OCI-LY7 (cell line): ENCODE results near the gene KCNQ1OT1.

Experiments
- CTCF ChIP-seq: fragments of 200-600 bp; sonication (generic); conservative IDR thresholded peaks from 2 replicates; pipeline ENCODE4 v1.5.1; 2014; ENCODE audit warnings: mild to moderate bottlenecking, antibody characterized with exemption, low read length, moderate library complexity, mixed read lengths
- EZH2phosphoT487 ChIP-seq: fragments of 200-600 bp; sonication (generic); IDR thresholded peaks from 2 replicates; pipeline ENCODE4 v1.6.1; 2018; ENCODE audit warnings: low read depth, borderline replicate concordance, mild to moderate bottlenecking, mixed run types, antibody characterized with exemption, low read length, moderate library complexity, mixed read lengths

DNA sequence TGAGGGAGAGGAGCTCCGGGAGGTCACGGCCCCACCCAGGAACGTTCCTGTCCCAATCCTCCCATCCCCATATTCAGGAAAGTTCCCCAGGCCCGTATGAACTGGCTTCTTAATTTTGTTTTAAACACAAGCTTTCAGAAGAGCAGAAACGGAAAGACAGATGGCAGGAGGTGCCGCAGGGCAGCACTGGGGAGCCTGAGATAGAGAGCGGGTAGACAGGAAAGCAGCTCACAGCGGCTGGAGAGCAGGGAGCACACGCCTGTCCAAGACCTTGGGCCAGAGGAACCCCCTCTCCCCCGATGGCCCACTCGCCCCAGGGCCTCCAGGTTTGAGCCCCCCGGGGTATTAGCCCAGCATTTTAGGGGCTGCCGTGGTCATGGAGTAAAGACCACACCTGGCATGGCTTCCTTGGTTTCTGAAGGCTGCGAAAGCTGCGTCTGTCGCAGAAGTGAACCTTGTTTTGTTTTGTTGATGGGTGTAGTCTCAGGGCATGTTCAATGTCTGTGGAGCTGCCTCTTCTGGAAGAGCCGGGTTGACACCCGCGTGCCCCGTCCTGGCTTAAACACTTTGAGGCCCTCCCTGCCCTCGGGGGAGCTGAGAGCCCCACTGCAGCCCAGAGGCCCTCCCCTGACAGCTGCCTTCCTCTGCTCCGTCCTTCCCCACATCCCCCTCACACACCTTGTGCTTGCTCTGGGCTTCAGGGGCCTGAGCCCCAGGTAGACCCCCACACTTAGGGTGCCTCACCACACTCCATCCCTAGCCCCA, 17.9 kb upstream of the KCNQ1OT1 start:
- TF ChIP-seq CTCF = no peak
- TF ChIP-seq EZH2phosphoT487 = no peak
